H1 (cell line): ENCODE results near the gene YBX3. TPM values are rescaled to one million over a fixed set of nuclear protein-coding genes. Genes with fewer than 3 reads are reported as not detected.

Experiments
- ATF2 ChIP-seq: IDR thresholded peaks from 2 replicates; pipeline ENCODE4 v1.6.1; 2012; ENCODE audit warnings: low read length, inconsistent platforms
- CHD7 ChIP-seq: fragments of 300-600 bp; sonication (generic); IDR thresholded peaks from 2 replicates; pipeline ENCODE4 v1.7.1; 2012; ENCODE audit warnings: low read length, moderate library complexity, mild to moderate bottlenecking, inconsistent platforms; ENCODE audit not compliant: insufficient replicate concordance
- POU5F1 ChIP-seq: IDR thresholded peaks from 2 replicates; pipeline ENCODE4 v1.6.1; 2011; ENCODE audit warnings: low read depth, mild to moderate bottlenecking, low read length, moderate library complexity
- TCF12 ChIP-seq: IDR thresholded peaks from 2 replicates; pipeline ENCODE4 v1.6.1; 2011; ENCODE audit warnings: low read depth, mild to moderate bottlenecking, low read length
- USF2 ChIP-seq: IDR thresholded peaks from 2 replicates; pipeline ENCODE4 v1.6.1; 2011; ENCODE audit warnings: low read length, improper control_type of control experiment
- polyA plus RNA-seq, 7 experiments: library from polyadenylated mRNA; depleted of rRNA in 3 of 7; stranded (reverse) in 5 of 7; unstranded in 2 of 7; fragments of >200 nt in 5 of 7; fragments of 200-250 nt in 2 of 7; gene quantifications; 1 replicate in 5 of 7; 2 replicates in 1 of 7; 4 replicates in 1 of 7; pipeline versions ENCODE4 v1.2.1 to v1.2.3, GENCODE V29; 2011 to 2013; ENCODE audit warnings: missing spikeins in 2 of 7, mixed read lengths in 2 of 7
- total RNA-seq: library from RNA; stranded (reverse); fragmentation: NEBNext Ultra II Directional; extraction: Animal tissue kit (Norgen Biotek cat#: 25700); gene quantifications from 2 replicates; pipeline ENCODE4 v1.2.1, GENCODE V29; 2021

Gene YBX3
- total and polyA plus RNA-seq, 2 of the 8 experiments (the other 6 are each of a cell fraction or from before 2014, with no cell fraction given): 83.1 to 480 TPM

- TF ChIP-seq CHD7: no peak
- TF ChIP-seq ATF2: no peak
- TF ChIP-seq TCF12: no peak
- TF ChIP-seq USF2: no peak
- no peak for TF ChIP-seq POU5F1
These were observed 7.6 kb downstream of the YBX3 start (continued) for GRCh38 chr12:10715491-10715890.
